ENCODE data around the gene C6orf89.
"Not testable (repeated sequence)": the region's sequence is repeated elsewhere in the genome, so short reads cannot be mapped to it uniquely, and the experiment has no call there.

Gene C6orf89

GRCh38 chr6:36888115-36888643 is 2.4 kb downstream of the C6orf89 start:
- no peak for DNase-seq (ENCODE audit: low read depth)

DNA sequence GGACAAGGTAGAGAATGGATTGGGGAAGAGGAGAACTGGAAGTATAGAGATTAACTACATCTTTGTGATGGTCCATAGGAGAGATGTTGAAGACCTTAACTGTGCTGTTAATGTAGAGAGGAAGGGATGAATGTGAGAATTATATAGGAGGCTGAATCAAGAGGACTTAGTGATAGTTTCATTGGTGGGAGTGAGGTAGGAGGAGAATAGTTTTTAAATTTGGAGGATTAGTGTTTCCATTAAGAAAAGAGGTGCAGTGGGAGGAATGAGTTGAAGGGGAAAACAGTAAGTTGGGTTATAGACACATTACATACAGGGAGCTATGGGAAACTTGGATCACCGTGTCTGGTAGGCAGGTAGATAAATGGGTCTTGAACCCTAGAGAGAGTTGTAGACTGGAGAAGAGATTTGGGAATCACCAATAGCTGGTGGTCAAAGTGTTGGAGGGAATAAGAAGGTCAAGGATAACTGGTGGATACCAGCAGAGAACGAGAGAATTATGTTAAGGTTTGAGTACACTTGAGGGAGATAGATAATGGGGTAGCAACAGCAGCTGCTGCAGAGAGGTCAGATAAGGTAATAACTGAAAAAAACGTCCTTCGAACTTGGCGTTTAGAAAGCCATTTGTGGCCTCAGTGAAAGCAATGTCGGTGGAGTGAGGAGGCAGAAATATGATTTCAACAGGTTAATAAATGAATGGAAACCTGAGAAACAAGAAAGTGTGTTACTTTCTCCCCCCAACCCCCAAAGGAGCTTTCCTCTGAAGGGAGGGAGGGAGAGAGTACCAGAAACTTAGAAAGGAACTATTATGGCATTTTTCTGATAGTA is 3.1 kb downstream of the C6orf89 start:
- no peak for DNase-seq (ENCODE audit: low read depth)

GRCh38 chr6:36890112-36890663 is 4.4 kb downstream of the C6orf89 start:
- no peak for DNase-seq (ENCODE audit: low read depth)

- not testable (repeated sequence) for DNase-seq (ENCODE audit: low read depth)
Observed at GRCh38 chr6:36891153-36891552, 5.4 kb downstream of the C6orf89 start.

GRCh38 chr6:36893976-36894932 is 8.5 kb downstream of the C6orf89 start:
- no peak for DNase-seq (ENCODE audit: low read depth)

- no peak for DNase-seq (ENCODE audit: low read depth)
Observed at GRCh38 chr6:36897609-36898008, 11.9 kb downstream of the C6orf89 start.

DNA sequence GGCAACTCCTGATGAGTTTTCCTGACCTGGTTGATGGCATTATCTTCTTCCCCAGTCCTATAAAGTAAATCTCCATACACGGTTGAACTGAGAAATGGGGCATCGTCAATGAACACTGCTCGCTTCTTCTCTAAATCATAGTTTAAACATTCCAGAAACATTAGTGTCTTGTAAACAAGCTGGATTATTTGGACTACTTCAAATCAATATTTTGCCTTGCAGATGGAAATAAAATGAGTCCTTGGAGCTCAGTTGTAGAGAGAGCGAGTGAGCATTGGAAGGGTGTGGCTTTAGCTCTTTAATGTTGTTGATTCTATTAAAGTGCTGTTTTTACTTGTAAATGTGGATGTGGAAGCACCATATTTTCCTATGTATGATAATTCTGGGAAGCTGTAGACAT is 18.4 kb downstream of the C6orf89 start:
- DNase-seq (ENCODE audit: low read depth): no peak

DNA sequence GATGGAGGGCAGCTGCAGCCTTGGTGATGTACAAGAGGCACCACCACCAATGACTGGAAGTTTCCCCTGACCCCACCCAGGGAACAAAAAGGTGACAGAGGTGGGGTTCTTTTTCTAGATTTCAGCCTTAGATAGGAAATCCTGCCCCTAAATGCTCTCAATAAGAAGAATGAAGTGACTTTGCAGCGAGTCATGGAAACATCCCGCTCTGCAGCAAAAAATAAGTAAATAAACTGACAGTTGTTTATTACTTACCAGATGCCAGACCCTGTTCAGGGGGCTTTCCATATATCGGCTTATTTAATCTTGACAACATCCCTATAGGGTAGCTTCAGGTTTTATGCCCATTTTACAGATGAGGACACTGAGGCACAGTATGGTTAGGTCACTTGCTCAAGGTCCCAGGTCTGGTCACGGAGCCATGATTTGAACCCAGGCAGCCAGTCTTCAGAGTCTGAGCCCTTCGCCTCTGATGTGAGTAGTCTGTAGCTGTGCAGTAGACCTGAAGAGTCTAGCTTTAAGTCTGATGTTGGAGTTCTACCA is 19.2 kb downstream of the C6orf89 start:
- DNase-seq (ENCODE audit: low read depth): no peak

GRCh38 chr6:36906539-36907325 is 21.0 kb downstream of the C6orf89 start:
- DNase-seq (ENCODE audit: low read depth): no peak

- no peak for DNase-seq (ENCODE audit: low read depth)
Observed at GRCh38 chr6:36907781-36908180, 22.0 kb downstream of the C6orf89 start.

GRCh38 chr6:36908747-36909146 is 23.0 kb downstream of the C6orf89 start:
- DNase-seq (ENCODE audit: low read depth): no peak

- peak; percentile 16 for DNase-seq (ENCODE audit: low read depth)
Observed at GRCh38 chr6:36912030-36912454, 26.3 kb downstream of the C6orf89 start.

DNA sequence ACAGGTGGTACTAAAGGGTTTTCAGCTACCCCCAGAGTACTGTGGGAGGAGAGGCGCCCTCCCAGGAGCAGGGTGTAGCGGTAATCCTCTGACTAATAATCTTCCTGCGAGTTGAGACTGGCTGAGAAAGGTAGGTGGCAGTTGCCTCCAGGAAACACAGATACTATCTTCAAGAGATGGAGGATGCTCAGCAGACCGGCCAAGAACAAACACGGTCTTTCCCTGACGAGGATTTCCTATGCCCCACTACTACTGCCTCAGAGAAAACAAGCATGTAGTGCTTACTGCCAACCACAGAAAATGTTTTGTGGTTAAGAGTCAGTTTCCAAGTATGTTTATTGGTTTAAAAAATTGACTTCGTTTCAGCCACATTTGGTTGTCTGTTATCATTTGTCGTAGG is 26.8 kb downstream of the C6orf89 start:
- peak; percentile 49 for DNase-seq (ENCODE audit: low read depth)

GRCh38 chr6:36913082-36913481 is 27.3 kb downstream of the C6orf89 start:
- no peak for DNase-seq (ENCODE audit: low read depth)

GRCh38 chr6:36914227-36914794 is 28.6 kb downstream of the C6orf89 start:
- no peak for DNase-seq (ENCODE audit: low read depth)

DNA sequence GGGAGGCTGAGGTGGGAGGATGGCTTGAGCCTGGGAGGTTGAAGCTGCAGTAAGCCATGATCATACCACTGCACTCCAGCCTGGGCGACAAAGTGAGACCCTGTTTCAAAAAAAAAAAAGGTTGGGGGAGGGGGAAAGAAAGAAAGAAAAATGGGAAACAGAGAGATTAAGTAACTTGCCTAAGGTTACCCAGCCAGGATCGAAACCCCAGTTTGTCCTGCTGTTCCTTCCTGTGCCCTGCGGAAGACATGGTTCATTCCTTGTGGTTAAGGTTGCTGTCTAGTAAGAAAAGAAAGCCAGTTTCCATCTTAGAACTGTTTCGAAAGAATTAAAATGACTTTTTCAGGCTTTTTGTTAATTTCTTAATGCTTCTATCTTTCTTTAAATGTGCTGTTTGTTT is 29.8 kb downstream of the C6orf89 start:
- DNase-seq (ENCODE audit: low read depth): no peak

DNA sequence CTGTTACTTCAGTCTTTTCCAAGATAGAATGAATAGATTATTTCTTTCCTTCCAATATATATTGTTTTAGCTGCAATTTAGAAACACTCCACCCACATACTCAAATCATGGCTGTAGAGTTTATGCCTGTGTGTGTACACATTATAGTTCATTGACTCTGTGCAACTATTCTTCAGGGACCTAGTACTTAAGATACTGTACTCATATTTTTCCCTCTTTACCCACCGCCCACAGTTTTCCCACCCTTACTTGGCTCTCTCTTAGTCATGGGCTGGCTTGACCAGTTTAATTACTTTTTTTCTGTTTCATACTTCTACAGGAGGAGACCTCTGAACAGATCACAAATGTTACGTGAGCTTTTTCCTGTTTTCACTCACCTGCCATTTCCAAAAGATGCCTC is 30.4 kb downstream of the C6orf89 start:
- DNase-seq (ENCODE audit: low read depth): no peak

- no peak for DNase-seq (ENCODE audit: low read depth)
Observed at GRCh38 chr6:36917541-36918193, 31.9 kb downstream of the C6orf89 start.

GRCh38 chr6:36920049-36920448 is 34.3 kb downstream of the C6orf89 start:
- DNase-seq (ENCODE audit: low read depth): no peak

GRCh38 chr6:36920546-36920945 is 34.8 kb downstream of the C6orf89 start:
- DNase-seq (ENCODE audit: low read depth): no peak
